WERI-Rb-1 (cell line): ENCODE data around the gene SPSB1.

ENCODE experiments used
- DNase-seq: peaks from one replicate; pipeline ENCODE4 v3.0.0-alpha.2; 2020
- H3K27ac ChIP-seq: fragments of 250-450 bp; sonication (Bioruptor Pico); 2 replicates; pipeline ENCODE4 v1.5.1; 2020; ENCODE audit warnings: mild to moderate bottlenecking, moderate library complexity
- H3K27me3 ChIP-seq: fragments of 250-450 bp; sonication (Bioruptor Pico); 2 replicates; pipeline ENCODE4 v1.5.1; 2021; ENCODE audit warnings: mild to moderate bottlenecking, low read depth, moderate library complexity; ENCODE audit not compliant: insufficient read depth, severe bottlenecking
- H3K36me3 ChIP-seq: fragments of 250-450 bp; sonication (Bioruptor Pico); 2 replicates; pipeline ENCODE4 v1.5.1; 2020; ENCODE audit warnings: mild to moderate bottlenecking, moderate library complexity
- H3K4me3 ChIP-seq: 2 replicates; pipeline ENCODE4 v1.5.1; 2011; ENCODE audit warnings: low read depth, mild to moderate bottlenecking, control low read depth, low read length
- H3K9me3 ChIP-seq: fragments of 250-450 bp; sonication (Bioruptor Pico); 2 replicates; pipeline ENCODE4 v1.5.1; 2021; ENCODE audit warnings: mild to moderate bottlenecking, moderate library complexity; ENCODE audit not compliant: severe bottlenecking
- TF ChIP-seq, protein P1 (sequence below): IDR thresholded peaks from 2 replicates; pipeline ENCODE4 v1.5.1; 2011; ENCODE audit warnings: low read depth, mild to moderate bottlenecking, control low read depth, inconsistent platforms, low read length

Gene SPSB1

DNA sequence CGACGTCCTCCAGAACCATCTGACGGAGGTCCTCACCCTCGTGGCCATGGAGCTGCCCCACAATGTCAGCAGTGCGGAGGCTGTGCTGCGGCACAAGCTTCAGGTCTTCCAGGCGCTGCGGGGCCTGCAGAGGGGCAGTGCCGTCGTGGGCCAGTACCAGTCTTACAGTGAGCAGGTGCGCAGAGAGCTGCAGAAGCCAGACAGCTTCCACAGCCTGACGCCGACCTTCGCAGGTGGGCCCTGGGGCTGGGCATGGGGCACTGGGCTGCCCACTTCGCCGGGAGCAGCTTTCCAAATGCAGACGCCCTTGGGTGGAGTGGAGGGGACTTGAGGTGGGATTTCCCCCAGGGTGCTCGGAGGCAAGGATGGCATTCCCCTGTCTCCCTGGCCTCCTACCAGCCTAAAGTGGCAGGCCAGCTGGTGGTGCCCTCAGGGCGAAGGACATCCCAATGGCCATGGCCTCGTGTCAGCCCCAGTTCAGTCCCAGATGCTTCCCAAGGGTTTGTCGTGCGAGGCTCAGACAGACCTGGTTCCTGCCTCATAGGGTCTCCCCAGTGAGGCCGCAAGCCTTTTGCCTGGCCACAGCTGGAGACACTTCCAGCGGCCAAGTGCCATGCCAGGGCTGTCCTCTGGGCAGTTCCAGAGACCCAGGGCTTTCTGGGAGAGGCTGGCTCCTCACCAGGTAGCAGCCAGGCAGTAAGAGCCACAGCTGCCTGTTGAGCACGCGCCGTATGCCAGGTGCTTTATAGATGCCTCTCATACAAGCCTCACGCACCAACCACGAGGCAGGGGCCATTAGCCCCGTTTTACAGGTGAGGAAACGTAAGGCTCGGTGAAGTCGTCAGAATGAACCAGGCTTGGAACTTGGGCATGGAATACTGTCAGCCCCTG is 30.4 kb upstream of the SPSB1 start:
- Histone ChIP-seq H3K36me3 (peaks cover 5% of the 10 kb centered on the region; the same call in 1 of the 2 replicates), H3K27ac (no peak overlapping the region), H3K9me3 (peaks cover 16% of the 10 kb centered on the region), H3K27me3 (no peaks in the 10 kb centered on the region), H3K4me3 (no peak overlapping the region)
- DNase-seq = no peak
- TF ChIP-seq, protein P1, sequence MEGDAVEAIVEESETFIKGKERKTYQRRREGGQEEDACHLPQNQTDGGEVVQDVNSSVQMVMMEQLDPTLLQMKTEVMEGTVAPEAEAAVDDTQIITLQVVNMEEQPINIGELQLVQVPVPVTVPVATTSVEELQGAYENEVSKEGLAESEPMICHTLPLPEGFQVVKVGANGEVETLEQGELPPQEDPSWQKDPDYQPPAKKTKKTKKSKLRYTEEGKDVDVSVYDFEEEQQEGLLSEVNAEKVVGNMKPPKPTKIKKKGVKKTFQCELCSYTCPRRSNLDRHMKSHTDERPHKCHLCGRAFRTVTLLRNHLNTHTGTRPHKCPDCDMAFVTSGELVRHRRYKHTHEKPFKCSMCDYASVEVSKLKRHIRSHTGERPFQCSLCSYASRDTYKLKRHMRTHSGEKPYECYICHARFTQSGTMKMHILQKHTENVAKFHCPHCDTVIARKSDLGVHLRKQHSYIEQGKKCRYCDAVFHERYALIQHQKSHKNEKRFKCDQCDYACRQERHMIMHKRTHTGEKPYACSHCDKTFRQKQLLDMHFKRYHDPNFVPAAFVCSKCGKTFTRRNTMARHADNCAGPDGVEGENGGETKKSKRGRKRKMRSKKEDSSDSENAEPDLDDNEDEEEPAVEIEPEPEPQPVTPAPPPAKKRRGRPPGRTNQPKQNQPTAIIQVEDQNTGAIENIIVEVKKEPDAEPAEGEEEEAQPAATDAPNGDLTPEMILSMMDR = no peak

DNA sequence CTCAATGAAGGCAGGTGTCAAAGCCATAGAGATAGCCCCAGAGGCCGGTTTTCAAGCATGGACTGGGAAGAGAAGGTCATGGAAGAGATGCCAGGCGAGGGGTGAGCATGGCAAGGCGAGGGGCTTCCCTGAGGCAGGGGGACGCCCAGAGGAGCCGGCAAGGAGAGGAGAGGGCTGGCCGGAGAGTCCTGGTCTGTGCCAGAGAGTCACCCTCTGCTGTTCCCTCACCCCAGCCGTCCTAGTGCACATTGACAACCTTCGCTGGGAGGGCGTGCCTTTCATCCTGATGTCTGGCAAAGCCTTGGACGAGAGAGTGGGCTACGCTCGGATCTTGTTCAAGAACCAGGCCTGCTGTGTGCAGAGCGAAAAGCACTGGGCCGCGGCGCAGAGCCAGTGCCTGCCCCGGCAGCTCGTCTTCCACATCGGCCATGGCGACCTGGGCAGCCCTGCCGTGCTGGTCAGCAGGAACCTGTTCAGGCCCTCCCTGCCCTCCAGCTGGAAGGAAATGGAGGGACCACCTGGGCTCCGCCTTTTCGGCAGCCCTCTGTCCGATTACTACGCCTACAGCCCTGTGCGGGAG is 29.3 kb upstream of the SPSB1 start:
- H3K36me3 ChIP-seq = peaks cover 5% of the 10 kb centered on the region; the same call in 1 of the 2 replicates
- TF ChIP-seq, protein P1 = no peak

DNA sequence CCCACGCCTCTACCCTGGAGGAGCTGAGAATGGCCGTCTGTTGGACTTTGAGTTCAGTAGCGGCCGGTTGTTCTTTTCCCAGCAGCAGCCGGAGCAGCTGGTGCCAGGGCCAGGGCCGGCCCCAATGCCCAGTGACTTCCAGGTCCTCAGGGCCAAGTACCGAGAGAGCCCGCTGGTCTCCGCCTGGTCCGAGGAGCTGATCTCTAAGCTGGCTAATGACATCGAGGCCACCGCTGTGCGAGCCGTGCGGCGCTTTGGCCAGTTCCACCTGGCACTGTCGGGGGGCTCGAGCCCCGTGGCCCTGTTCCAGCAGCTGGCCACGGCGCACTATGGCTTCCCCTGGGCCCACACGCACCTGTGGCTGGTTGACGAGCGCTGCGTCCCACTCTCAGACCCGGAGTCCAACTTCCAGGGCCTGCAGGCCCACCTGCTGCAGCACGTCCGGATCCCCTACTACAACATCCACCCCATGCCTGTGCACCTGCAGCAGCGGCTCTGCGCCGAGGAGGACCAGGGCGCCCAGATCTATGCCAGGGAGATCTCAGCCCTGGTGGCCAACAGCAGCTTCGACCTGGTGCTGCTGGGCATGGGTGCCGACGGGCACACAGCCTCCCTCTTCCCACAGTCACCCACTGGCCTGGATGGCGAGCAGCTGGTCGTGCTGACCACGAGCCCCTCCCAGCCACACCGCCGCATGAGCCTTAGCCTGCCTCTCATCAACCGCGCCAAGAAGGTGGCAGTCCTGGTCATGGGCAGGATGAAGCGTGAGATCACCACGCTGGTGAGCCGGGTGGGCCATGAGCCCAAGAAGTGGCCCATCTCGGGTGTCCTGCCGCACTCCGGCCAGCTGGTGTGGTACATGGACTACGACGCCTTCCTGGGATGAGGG is 28.5 kb upstream of the SPSB1 start:
- TF ChIP-seq, protein P1 = no peak
- H3K4me3 ChIP-seq = no peak overlapping the region
- peaks cover 5% of the 10 kb centered on the region; the same call in 1 of the 2 replicates for H3K36me3 ChIP-seq
- H3K9me3 ChIP-seq = peaks cover 6% of the 10 kb centered on the region
- no peak overlapping the region for H3K27ac ChIP-seq
- no peaks in the 10 kb centered on the region for H3K27me3 ChIP-seq
- no peak for DNase-seq

More for the DNA sequence above, 29.3 kb upstream of the SPSB1 start:
- H3K27ac ChIP-seq = no peak overlapping the region
- H3K27me3 ChIP-seq = no peaks in the 10 kb centered on the region
- H3K9me3 ChIP-seq = peaks cover 14% of the 10 kb centered on the region
- no peak overlapping the region for H3K4me3 ChIP-seq
- DNase-seq = no peak

DNA sequence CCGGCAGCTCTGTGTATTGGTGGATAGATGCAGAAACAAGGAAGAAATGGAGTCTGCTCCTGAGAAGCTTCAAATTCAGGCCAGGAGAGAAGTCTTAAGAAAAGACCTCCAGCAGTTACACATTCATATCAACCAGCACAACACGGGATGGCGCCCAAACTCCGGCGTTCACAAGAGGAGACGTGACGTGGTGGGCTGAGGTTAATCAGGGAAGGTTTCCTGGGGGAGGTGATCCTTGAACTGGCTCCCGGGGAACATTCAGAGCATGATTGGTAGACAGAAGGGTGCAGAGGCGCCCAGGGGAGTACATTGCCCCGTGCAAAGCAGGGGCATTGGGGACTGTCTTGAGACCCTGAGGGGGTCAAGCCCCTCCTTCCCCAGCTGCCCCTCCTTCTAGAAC is 27.7 kb upstream of the SPSB1 start:
- Histone ChIP-seq H3K36me3 (peaks cover 5% of the 10 kb centered on the region; the same call in 1 of the 2 replicates), H3K27me3 (no peaks in the 10 kb centered on the region), H3K27ac (no peak overlapping the region), H3K4me3 (no peak overlapping the region), H3K9me3 (peaks cover under 1% of the 10 kb centered on the region)
- TF ChIP-seq, protein P1 = no peak
- no peak for DNase-seq

DNA sequence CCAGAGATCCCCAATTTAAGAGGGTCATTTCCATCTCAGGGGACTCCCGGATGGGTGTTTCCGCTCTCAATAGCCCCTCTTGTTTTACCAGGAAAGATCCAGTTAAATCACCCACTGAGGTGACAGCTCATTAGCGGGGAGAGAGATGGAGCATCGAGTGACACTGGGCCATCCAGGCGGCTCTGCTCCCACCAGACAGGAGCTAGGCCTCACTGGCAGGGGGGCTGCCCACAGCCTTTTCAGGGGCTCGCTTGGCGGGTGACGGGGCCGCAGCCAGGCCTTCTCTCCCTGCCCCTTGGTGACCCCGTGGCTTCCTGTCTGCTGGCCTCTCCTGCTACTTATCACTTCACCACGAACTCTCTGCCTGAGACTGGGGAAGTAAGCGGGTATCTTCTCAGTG is 26.7 kb upstream of the SPSB1 start:
- TF ChIP-seq, protein P1 = no peak
- no peak overlapping the region for H3K4me3 ChIP-seq
- peaks cover 5% of the 10 kb centered on the region; the same call in 1 of the 2 replicates for H3K36me3 ChIP-seq
- no peak overlapping the region for H3K27ac ChIP-seq
- no peaks in the 10 kb centered on the region for H3K27me3 ChIP-seq
- H3K9me3 ChIP-seq = no peaks in the 10 kb centered on the region
- no peak for DNase-seq
